ENCODE data around the gene ARHGAP6. TPM values are rescaled to one million over a fixed set of nuclear protein-coding genes. Genes with fewer than 3 reads are reported as not detected.

ARHGAP6 gene
- total RNA-seq, 2 donors from 2014 or later: 0.30 to 16.1 TPM

- Mint-ChIP-seq H3K4me1 (no peaks in the 10 kb centered on the region), H3K36me3 (ENCODE audit: low read depth) (no peaks in the 10 kb centered on the region), H3K27ac (no peak overlapping the region), H3K4me3 (no peak overlapping the region), H3K27me3 (no peaks in the 10 kb centered on the region)
- ATAC-seq (no peak), DNase-seq (no peak)
- no peaks in the 10 kb centered on the region for H3K9me3 ChIP-seq (ENCODE audit: control insufficient read depth, low read length, poor library complexity, severe bottlenecking)
These were observed 257.7 kb downstream of the ARHGAP6 start for GRCh38 chrX:11408109-11408405.

- H3K27me3 Mint-ChIP-seq: no peaks in the 10 kb centered on the region
- H3K9me3 ChIP-seq (ENCODE audit: control insufficient read depth, low read length, poor library complexity, severe bottlenecking): no peaks in the 10 kb centered on the region
- DNase-seq (no peak), ATAC-seq (no peak)
- no peaks in the 10 kb centered on the region for H3K4me1 Mint-ChIP-seq
- H3K36me3 Mint-ChIP-seq (ENCODE audit: low read depth): no peaks in the 10 kb centered on the region
- no peak overlapping the region for H3K4me3 Mint-ChIP-seq
- H3K27ac Mint-ChIP-seq: no peak overlapping the region
These were observed 258.2 kb downstream of the ARHGAP6 start for GRCh38 chrX:11407331-11408108.

- H3K27ac Mint-ChIP-seq: no peak overlapping the region
- H3K27me3 Mint-ChIP-seq: no peaks in the 10 kb centered on the region
- no peak overlapping the region for H3K4me3 Mint-ChIP-seq
- H3K4me1 Mint-ChIP-seq: no peaks in the 10 kb centered on the region
- no peak for ATAC-seq
- H3K9me3 ChIP-seq (ENCODE audit: control insufficient read depth, low read length, poor library complexity, severe bottlenecking): no peaks in the 10 kb centered on the region
- no peak for DNase-seq
- H3K36me3 Mint-ChIP-seq (ENCODE audit: low read depth): no peaks in the 10 kb centered on the region
These were observed 259.5 kb downstream of the ARHGAP6 start for GRCh38 chrX:11406109-11406765.

- DNase-seq (no peak), ATAC-seq (no peak)
- H3K4me3 Mint-ChIP-seq: no peak overlapping the region
- H3K27ac Mint-ChIP-seq: no peak overlapping the region
- no peaks in the 10 kb centered on the region for H3K4me1 Mint-ChIP-seq
- H3K36me3 Mint-ChIP-seq (ENCODE audit: low read depth): no peaks in the 10 kb centered on the region
- H3K9me3 ChIP-seq (ENCODE audit: control insufficient read depth, low read length, poor library complexity, severe bottlenecking): no peaks in the 10 kb centered on the region
- H3K27me3 Mint-ChIP-seq: no peaks in the 10 kb centered on the region
These were observed 262.1 kb downstream of the ARHGAP6 start for GRCh38 chrX:11403631-11404030.

GRCh38 chrX:11401966-11402365 lies 263.8 kb downstream of the ARHGAP6 start:
- no peak overlapping the region for H3K4me3 Mint-ChIP-seq
- no peaks in the 10 kb centered on the region for H3K4me1 Mint-ChIP-seq
- no peaks in the 10 kb centered on the region for H3K36me3 Mint-ChIP-seq (ENCODE audit: low read depth)
- no peaks in the 10 kb centered on the region for H3K9me3 ChIP-seq (ENCODE audit: control insufficient read depth, low read length, poor library complexity, severe bottlenecking)
- no peak overlapping the region for H3K27ac Mint-ChIP-seq
- ATAC-seq: no peak
- H3K27me3 Mint-ChIP-seq: no peaks in the 10 kb centered on the region
- no peak for DNase-seq

- no peak overlapping the region for H3K4me3 Mint-ChIP-seq
- no peak overlapping the region for H3K27ac Mint-ChIP-seq
- DNase-seq (no peak), ATAC-seq (no peak)
- no peaks in the 10 kb centered on the region for H3K9me3 ChIP-seq (ENCODE audit: control insufficient read depth, low read length, poor library complexity, severe bottlenecking)
- no peaks in the 10 kb centered on the region for H3K4me1 Mint-ChIP-seq
- no peaks in the 10 kb centered on the region for H3K27me3 Mint-ChIP-seq
- no peaks in the 10 kb centered on the region for H3K36me3 Mint-ChIP-seq (ENCODE audit: low read depth)
These were observed 266.1 kb downstream of the ARHGAP6 start for GRCh38 chrX:11399489-11400094.

GRCh38 chrX:11398785-11399184 lies 266.9 kb downstream of the ARHGAP6 start:
- H3K4me3 Mint-ChIP-seq: no peak overlapping the region
- no peaks in the 10 kb centered on the region for H3K27me3 Mint-ChIP-seq
- H3K36me3 Mint-ChIP-seq (ENCODE audit: low read depth): no peaks in the 10 kb centered on the region
- no peaks in the 10 kb centered on the region for H3K9me3 ChIP-seq (ENCODE audit: control insufficient read depth, low read length, poor library complexity, severe bottlenecking)
- H3K4me1 Mint-ChIP-seq: no peaks in the 10 kb centered on the region
- no peak for ATAC-seq
- no peak for DNase-seq
- no peak overlapping the region for H3K27ac Mint-ChIP-seq

GRCh38 chrX:11398139-11398538 lies 267.6 kb downstream of the ARHGAP6 start:
- no peaks in the 10 kb centered on the region for H3K27me3 Mint-ChIP-seq
- H3K4me1 Mint-ChIP-seq: no peaks in the 10 kb centered on the region
- no peaks in the 10 kb centered on the region for H3K36me3 Mint-ChIP-seq (ENCODE audit: low read depth)
- H3K4me3 Mint-ChIP-seq: no peak overlapping the region
- ATAC-seq: no peak
- H3K9me3 ChIP-seq (ENCODE audit: control insufficient read depth, low read length, poor library complexity, severe bottlenecking): no peaks in the 10 kb centered on the region
- no peak overlapping the region for H3K27ac Mint-ChIP-seq
- no peak for DNase-seq

GRCh38 chrX:11397680-11398079 lies 268.0 kb downstream of the ARHGAP6 start:
- Mint-ChIP-seq H3K4me3 (no peak overlapping the region), H3K4me1 (no peaks in the 10 kb centered on the region), H3K27me3 (no peaks in the 10 kb centered on the region), H3K27ac (no peak overlapping the region), H3K36me3 (ENCODE audit: low read depth) (no peaks in the 10 kb centered on the region)
- no peak for ATAC-seq
- H3K9me3 ChIP-seq (ENCODE audit: control insufficient read depth, low read length, poor library complexity, severe bottlenecking): no peaks in the 10 kb centered on the region
- DNase-seq: no peak

- H3K4me1 Mint-ChIP-seq: no peaks in the 10 kb centered on the region
- no peaks in the 10 kb centered on the region for H3K27me3 Mint-ChIP-seq
- no peaks in the 10 kb centered on the region for H3K36me3 Mint-ChIP-seq (ENCODE audit: low read depth)
- no peaks in the 10 kb centered on the region for H3K9me3 ChIP-seq (ENCODE audit: control insufficient read depth, low read length, poor library complexity, severe bottlenecking)
- no peak overlapping the region for H3K4me3 Mint-ChIP-seq
- DNase-seq: no peak
- no peak overlapping the region for H3K27ac Mint-ChIP-seq
- ATAC-seq: no peak
These were observed 269.9 kb downstream of the ARHGAP6 start for GRCh38 chrX:11395859-11396258.

GRCh38 chrX:11393949-11394654 lies 271.6 kb downstream of the ARHGAP6 start:
- no peak overlapping the region for H3K4me3 Mint-ChIP-seq
- no peak for DNase-seq
- no peak overlapping the region for H3K27ac Mint-ChIP-seq

GRCh38 chrX:11386812-11387211 lies 278.9 kb downstream of the ARHGAP6 start:
- DNase-seq (no peak), ATAC-seq (no peak)
- Mint-ChIP-seq H3K27ac (no peak overlapping the region), H3K36me3 (ENCODE audit: low read depth) (no peaks in the 10 kb centered on the region), H3K4me1 (no peaks in the 10 kb centered on the region), H3K27me3 (no peaks in the 10 kb centered on the region), H3K4me3 (no peak overlapping the region)
- no peaks in the 10 kb centered on the region for H3K9me3 ChIP-seq (ENCODE audit: control insufficient read depth, low read length, poor library complexity, severe bottlenecking)

More at GRCh38 chrX:11393949-11394654, 271.6 kb downstream of the ARHGAP6 start:
- no peaks in the 10 kb centered on the region for H3K4me1 Mint-ChIP-seq
- no peaks in the 10 kb centered on the region for H3K9me3 ChIP-seq (ENCODE audit: control insufficient read depth, low read length, poor library complexity, severe bottlenecking)
- no peak for ATAC-seq
- no peaks in the 10 kb centered on the region for H3K36me3 Mint-ChIP-seq (ENCODE audit: low read depth)
- H3K27me3 Mint-ChIP-seq: no peaks in the 10 kb centered on the region

- no peaks in the 10 kb centered on the region for H3K9me3 ChIP-seq (ENCODE audit: control insufficient read depth, low read length, poor library complexity, severe bottlenecking)
- DNase-seq (no peak), ATAC-seq (no peak)
- H3K36me3 Mint-ChIP-seq (ENCODE audit: low read depth): no peaks in the 10 kb centered on the region
- no peaks in the 10 kb centered on the region for H3K4me1 Mint-ChIP-seq
- no peak overlapping the region for H3K27ac Mint-ChIP-seq
- no peak overlapping the region for H3K4me3 Mint-ChIP-seq
- no peaks in the 10 kb centered on the region for H3K27me3 Mint-ChIP-seq
These were observed 279.7 kb downstream of the ARHGAP6 start for GRCh38 chrX:11386001-11386523.
